ENCODE data around the gene KMT2A. TPM values are rescaled to one million over a fixed set of nuclear protein-coding genes. Genes with fewer than 3 reads are reported as not detected.

KMT2A gene
- total RNA-seq, 1 experiment from 2014 or later: 62.0 TPM

DNA sequence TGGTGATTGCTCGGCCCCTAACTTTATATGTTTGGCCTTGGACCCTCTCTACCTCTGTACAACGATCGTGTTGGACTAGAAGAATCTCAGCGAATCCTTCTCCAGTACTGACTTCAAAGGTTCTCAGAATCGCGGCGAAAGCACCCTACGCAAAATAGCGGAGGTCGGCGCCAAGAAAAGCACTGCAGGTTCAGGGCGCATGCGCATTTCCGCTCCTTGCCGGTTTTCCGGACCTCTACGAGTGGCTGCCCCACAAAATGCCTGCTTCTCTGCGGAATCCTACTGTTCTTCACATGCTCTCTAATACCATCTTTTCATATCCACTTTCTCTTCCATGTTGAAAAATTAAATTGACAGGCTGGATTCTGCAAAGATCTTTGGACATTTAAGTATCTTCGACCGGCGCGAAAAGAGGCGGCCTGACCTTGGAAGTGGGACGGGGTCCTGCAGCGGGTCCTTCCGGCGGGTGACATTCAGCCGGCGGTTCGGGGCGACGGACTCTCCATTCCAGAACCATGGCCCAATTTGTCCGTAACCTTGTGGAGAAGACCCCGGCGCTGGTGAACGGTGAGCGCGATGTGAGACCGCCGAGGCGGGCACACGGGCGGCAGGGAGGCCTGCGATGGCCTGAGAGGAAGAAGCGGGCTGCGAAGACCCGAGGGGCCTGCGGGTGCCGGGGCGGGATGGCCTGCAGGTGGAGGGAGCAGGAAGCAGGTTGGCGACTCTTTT, 35.0 kb upstream of the KMT2A start, which contains the start of gene ATP5MG:
ATP5MG (plus strand) TSS at position 456 of the 729 bp plus-strand sequence; CDS start at position 516, 60 bp downstream.
- Histone ChIP-seq H4K91ac (ENCODE audit: insufficient read length, low read depth, low read length) (no peak within 1 kb of the TSS), H4K8ac (replicated peaks; ENCODE audit: insufficient read length, low read depth, low read length) (no peak within 1 kb of the TSS), H3K4me1 (ENCODE audit: insufficient read depth, low read length) (no peaks in the 10 kb centered on the region), H2BK120ac (ENCODE audit: low read depth, low read length, poor library complexity, severe bottlenecking) (no peak within 1 kb of the TSS), H2BK5ac (ENCODE audit: insufficient read length, low read length) (no peak within 1 kb of the TSS), H3K9me3 (ENCODE audit: control insufficient read depth, low read depth, low read length) (no peaks in the 10 kb centered on the region), H3K23ac (ENCODE audit: insufficient read length, low read depth, low read length) (no peak within 1 kb of the TSS), H3K79me1 (ENCODE audit: insufficient read depth, low read depth, low read length, poor library complexity, severe bottlenecking) (peaks cover 11% of the 10 kb centered on the region), H3K4ac (ENCODE audit: low read depth, low read length) (no peak within 1 kb of the TSS), H4K20me1 (ENCODE audit: control insufficient read depth, insufficient read depth, insufficient read length) (no peaks in the 10 kb centered on the region), H2BK15ac (ENCODE audit: low read depth, low read length) (no peak within 1 kb of the TSS), H3K79me2 (ENCODE audit: insufficient read depth, low read length) (peaks cover 24% of the 10 kb centered on the region; the same call in 1 of the 2 replicates), H3K14ac (ENCODE audit: insufficient read depth, low read length) (no peak within 1 kb of the TSS; the same call in 1 of the 2 replicates), H3K27ac (ENCODE audit: insufficient read length, low read depth, low read length) (peak within 1 kb of the TSS; percentile 4), H3K18ac (ENCODE audit: insufficient read length, low read depth, low read length) (peak within 1 kb of the TSS; percentile 78), H2AK5ac (ENCODE audit: insufficient read length, low read length) (no peak within 1 kb of the TSS), H3T11ph (ENCODE audit: low read length) (no peak within 1 kb of the TSS), H3K4me2 (ENCODE audit: insufficient read depth, insufficient read length, low read length) (peak within 1 kb of the TSS; percentile 89), H3K56ac (ENCODE audit: insufficient read length, low read depth, low read length) (no peak within 1 kb of the TSS), H3K27me3 (ENCODE audit: insufficient read depth, low read length) (no peaks in the 10 kb centered on the region), H3K9ac (ENCODE audit: extremely low read depth, insufficient read length, low read length) (peak within 1 kb of the TSS; percentile 92), H2BK12ac (ENCODE audit: insufficient read length, low read depth, low read length) (no peak within 1 kb of the TSS), H2AFZ (ENCODE audit: low read length) (peak within 1 kb of the TSS; percentile 5), H3K23me2 (ENCODE audit: insufficient read length, low read depth, low read length, poor library complexity, severe bottlenecking) (peaks cover 7% of the 10 kb centered on the region), H4K5ac (ENCODE audit: insufficient read length, low read depth, low read length) (no peak within 1 kb of the TSS), H2BK20ac (ENCODE audit: low read depth, low read length, poor library complexity, severe bottlenecking) (no peak within 1 kb of the TSS)
- WGBS (ENCODE audit: extremely low coverage, insufficient read length, low lambda C conversion rate): no CpG with 5 or more reads among the region's 51 CpGs
- TF ChIP-seq, protein P1, sequence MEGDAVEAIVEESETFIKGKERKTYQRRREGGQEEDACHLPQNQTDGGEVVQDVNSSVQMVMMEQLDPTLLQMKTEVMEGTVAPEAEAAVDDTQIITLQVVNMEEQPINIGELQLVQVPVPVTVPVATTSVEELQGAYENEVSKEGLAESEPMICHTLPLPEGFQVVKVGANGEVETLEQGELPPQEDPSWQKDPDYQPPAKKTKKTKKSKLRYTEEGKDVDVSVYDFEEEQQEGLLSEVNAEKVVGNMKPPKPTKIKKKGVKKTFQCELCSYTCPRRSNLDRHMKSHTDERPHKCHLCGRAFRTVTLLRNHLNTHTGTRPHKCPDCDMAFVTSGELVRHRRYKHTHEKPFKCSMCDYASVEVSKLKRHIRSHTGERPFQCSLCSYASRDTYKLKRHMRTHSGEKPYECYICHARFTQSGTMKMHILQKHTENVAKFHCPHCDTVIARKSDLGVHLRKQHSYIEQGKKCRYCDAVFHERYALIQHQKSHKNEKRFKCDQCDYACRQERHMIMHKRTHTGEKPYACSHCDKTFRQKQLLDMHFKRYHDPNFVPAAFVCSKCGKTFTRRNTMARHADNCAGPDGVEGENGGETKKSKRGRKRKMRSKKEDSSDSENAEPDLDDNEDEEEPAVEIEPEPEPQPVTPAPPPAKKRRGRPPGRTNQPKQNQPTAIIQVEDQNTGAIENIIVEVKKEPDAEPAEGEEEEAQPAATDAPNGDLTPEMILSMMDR (conservative IDR thresholded peaks at IDR 0.05): peak; percentile 35; the same call in 2 of the 3 replicates
- Mint-ChIP-seq H3K27ac (peak within 1 kb of the TSS; percentile 99 to 100 (median 100)), H3K4me3 (peak within 1 kb of the TSS; percentile 98), H3K9me3 (no peaks in the 10 kb centered on the region), H3K27me3 (ENCODE audit: low read depth) (no peaks in the 10 kb centered on the region; the same call in 1 of the 2 replicates), H3K36me3 (ENCODE audit: insufficient read depth in 1 of 3, low read depth in 3 of 3) (peaks cover 1 to 32% (median 16%) of the 10 kb centered on the region in 3 experiments; a peak in 5 of 7 replicates), H3K4me1 (peaks cover 16 to 17% of the 10 kb centered on the region in 2 experiments)
- DNase-seq: peak; percentile 88
